SU-DHL-6 (cell line): ENCODE measurements around the gene LRBA.

Experiments used
- H2AFZ ChIP-seq: fragments of 200-600 bp; sonication (generic); 2 replicates; pipeline ENCODE4 v1.6.1; 2014; ENCODE audit warnings: low read depth, mild to moderate bottlenecking, moderate library complexity, mixed read lengths, antibody characterized with exemption, low read length; ENCODE audit not compliant: severe bottlenecking
- H3F3A ChIP-seq: fragments of 200-600 bp; shearing (Covaris generic); 2 replicates; pipeline ENCODE4 v1.6.0; 2016; ENCODE audit warnings: antibody characterized with exemption, mild to moderate bottlenecking; ENCODE audit not compliant: insufficient read depth
- H3K27ac ChIP-seq: fragments of 200-600 bp; sonication (generic); 2 replicates; pipeline ENCODE4 v1.5.1; 2016; ENCODE audit warnings: low read depth, mild to moderate bottlenecking, low read length, moderate library complexity, mixed read lengths
- H3K27me3 ChIP-seq: fragments of 200-600 bp; sonication (generic), shearing (Covaris generic); 2 replicates; pipeline ENCODE4 v1.6.0; 2014; ENCODE audit warnings: mild to moderate bottlenecking, low read length
- H3K36me3 ChIP-seq: fragments of 200-600 bp; sonication (generic); 2 replicates; pipeline ENCODE4 v1.6.1; 2014; ENCODE audit warnings: mild to moderate bottlenecking, low read length, mixed read lengths
- H3K4me2 ChIP-seq: fragments of 300-600, 200-600 bp; shearing (Covaris generic), sonication (generic); 2 replicates; pipeline ENCODE4 v1.6.0; 2014; ENCODE audit warnings: low read length, low read depth, mild to moderate bottlenecking; ENCODE audit not compliant: poor library complexity, severe bottlenecking
- H3K4me3 ChIP-seq: fragments of 200-600 bp; sonication (generic); 2 replicates; pipeline ENCODE4 v1.5.1; 2014; ENCODE audit warnings: antibody characterized with exemption, low read length, mild to moderate bottlenecking, mixed read lengths; ENCODE audit not compliant: insufficient read depth, poor library complexity, severe bottlenecking
- H3K79me2 ChIP-seq: fragments of 200-600 bp; sonication (generic); 2 replicates; pipeline ENCODE4 v1.6.1; 2014; ENCODE audit warnings: mild to moderate bottlenecking, low read length, moderate library complexity; ENCODE audit not compliant: insufficient read depth
- H3K9ac ChIP-seq: fragments of 200-600 bp; sonication (generic); 2 replicates; pipeline ENCODE4 v1.7.0; 2014; ENCODE audit warnings: mild to moderate bottlenecking, low read length
- H3K9me2 ChIP-seq: fragments of 200-600 bp; sonication (generic); replicated peaks from 2 replicates; pipeline ENCODE4 v1.6.1; 2014; ENCODE audit warnings: low read length; ENCODE audit not compliant: insufficient read depth
- H3K9me3 ChIP-seq: fragments of 200-600 bp; sonication (generic); 2 replicates; pipeline ENCODE4 v1.6.1; 2014; ENCODE audit warnings: low read length, mixed read lengths; ENCODE audit not compliant: insufficient read depth
- H4K20me1 ChIP-seq: fragments of 200-600 bp; sonication (generic); 2 replicates; pipeline ENCODE4 v1.6.1; 2014; ENCODE audit warnings: low read depth, mild to moderate bottlenecking, antibody characterized with exemption, low read length, moderate library complexity, mixed read lengths
- EZH2phosphoT487 ChIP-seq: fragments of 200-600 bp; sonication (generic), shearing (Covaris generic); conservative IDR thresholded peaks from 2 replicates; pipeline ENCODE4 v1.6.1; 2018; ENCODE audit warnings: mild to moderate bottlenecking, antibody characterized with exemption, low read length, moderate library complexity, mixed read lengths
- TF ChIP-seq, protein P1 (sequence below): fragments of 200-600 bp; sonication (generic); IDR thresholded peaks from one replicate; pipeline ENCODE4 v1.5.1; 2017; ENCODE audit warnings: antibody characterized with exemption, mild to moderate bottlenecking, low read length, moderate library complexity; ENCODE audit not compliant: insufficient read depth, poor library complexity, severe bottlenecking

Gene LRBA

DNA sequence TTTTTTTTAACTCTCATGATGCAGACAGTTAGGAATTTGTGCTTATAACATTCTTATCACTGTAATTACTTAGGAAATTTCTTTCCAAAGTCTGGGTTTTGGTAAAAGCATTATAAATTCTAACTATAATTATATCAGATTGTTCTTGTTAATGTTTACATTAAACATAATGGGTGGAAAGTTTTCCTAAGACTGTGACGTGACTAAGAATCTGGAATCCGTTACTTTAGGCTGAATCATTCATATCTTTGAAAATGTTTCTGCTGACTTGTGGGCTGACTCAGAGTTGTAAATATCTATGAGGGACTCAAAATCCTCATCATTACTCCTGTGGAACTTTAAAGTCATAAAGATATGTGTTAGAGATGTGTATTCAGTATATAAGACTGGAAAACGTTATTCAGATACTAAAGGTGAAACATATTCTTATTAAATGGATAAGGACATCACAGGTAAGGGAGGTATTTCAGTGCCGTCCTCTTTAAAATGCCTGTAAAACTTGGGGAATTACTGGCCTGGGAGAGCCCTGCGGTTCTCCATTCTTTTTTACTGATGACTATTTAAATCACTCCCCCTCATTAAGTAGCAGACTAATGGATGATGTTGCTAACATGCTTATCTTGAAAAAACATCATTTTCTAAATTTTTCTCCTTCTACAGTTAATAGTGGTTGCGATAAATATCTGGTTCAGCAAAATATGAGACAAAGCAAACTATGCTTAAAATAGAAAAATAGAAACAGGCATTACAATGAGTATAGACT lies 777.8 kb downstream of the LRBA start:
- H3K79me2 ChIP-seq = no peaks in the 10 kb centered on the region
- no peak overlapping the region for H3K9ac ChIP-seq
- H3K9me3 ChIP-seq = no peaks in the 10 kb centered on the region
- TF ChIP-seq, protein P1, sequence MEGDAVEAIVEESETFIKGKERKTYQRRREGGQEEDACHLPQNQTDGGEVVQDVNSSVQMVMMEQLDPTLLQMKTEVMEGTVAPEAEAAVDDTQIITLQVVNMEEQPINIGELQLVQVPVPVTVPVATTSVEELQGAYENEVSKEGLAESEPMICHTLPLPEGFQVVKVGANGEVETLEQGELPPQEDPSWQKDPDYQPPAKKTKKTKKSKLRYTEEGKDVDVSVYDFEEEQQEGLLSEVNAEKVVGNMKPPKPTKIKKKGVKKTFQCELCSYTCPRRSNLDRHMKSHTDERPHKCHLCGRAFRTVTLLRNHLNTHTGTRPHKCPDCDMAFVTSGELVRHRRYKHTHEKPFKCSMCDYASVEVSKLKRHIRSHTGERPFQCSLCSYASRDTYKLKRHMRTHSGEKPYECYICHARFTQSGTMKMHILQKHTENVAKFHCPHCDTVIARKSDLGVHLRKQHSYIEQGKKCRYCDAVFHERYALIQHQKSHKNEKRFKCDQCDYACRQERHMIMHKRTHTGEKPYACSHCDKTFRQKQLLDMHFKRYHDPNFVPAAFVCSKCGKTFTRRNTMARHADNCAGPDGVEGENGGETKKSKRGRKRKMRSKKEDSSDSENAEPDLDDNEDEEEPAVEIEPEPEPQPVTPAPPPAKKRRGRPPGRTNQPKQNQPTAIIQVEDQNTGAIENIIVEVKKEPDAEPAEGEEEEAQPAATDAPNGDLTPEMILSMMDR = no peak
- no peak for TF ChIP-seq EZH2phosphoT487
- no peak overlapping the region for H3K4me2 ChIP-seq
- H3K27me3 ChIP-seq = peaks cover 7% of the 10 kb centered on the region; the same call in 1 of the 2 replicates
- H4K20me1 ChIP-seq = no peaks in the 10 kb centered on the region
- no peaks in the 10 kb centered on the region for H3K9me2 ChIP-seq
- no peaks in the 10 kb centered on the region for H3F3A ChIP-seq
- H3K27ac ChIP-seq = no peak overlapping the region
- H3K36me3 ChIP-seq = no peaks in the 10 kb centered on the region
- no peak overlapping the region for H3K4me3 ChIP-seq
- H2AFZ ChIP-seq = no peak overlapping the region

DNA sequence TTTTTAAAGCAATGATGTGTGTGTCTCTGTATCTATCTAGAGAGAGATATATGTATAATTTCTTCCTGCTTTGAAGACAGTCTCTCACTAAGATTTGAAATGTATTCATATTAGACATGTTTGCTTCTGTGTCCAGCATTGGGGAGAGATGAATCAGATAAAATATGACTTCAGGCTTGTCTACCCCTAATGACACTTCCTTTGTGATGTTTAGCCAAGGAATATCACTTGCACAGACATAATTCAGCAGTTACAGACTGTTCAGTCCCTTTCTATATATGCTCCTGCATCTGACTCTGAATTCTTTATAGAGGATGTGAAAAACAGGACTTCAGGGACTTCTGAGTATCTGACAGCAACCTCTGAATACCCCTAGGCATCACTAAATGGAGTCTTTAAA lies 778.5 kb downstream of the LRBA start:
- Histone ChIP-seq H3K79me2 (no peaks in the 10 kb centered on the region), H3K27ac (no peak overlapping the region), H3K27me3 (peaks cover 7% of the 10 kb centered on the region; the same call in 1 of the 2 replicates), H3K36me3 (no peaks in the 10 kb centered on the region), H3K9me3 (no peaks in the 10 kb centered on the region), H3K9ac (no peak overlapping the region), H3F3A (no peaks in the 10 kb centered on the region), H4K20me1 (no peaks in the 10 kb centered on the region), H3K4me2 (no peak overlapping the region), H2AFZ (no peak overlapping the region), H3K9me2 (no peaks in the 10 kb centered on the region), H3K4me3 (no peak overlapping the region)
- TF ChIP-seq, protein P1 = no peak
- TF ChIP-seq EZH2phosphoT487 = no peak

DNA sequence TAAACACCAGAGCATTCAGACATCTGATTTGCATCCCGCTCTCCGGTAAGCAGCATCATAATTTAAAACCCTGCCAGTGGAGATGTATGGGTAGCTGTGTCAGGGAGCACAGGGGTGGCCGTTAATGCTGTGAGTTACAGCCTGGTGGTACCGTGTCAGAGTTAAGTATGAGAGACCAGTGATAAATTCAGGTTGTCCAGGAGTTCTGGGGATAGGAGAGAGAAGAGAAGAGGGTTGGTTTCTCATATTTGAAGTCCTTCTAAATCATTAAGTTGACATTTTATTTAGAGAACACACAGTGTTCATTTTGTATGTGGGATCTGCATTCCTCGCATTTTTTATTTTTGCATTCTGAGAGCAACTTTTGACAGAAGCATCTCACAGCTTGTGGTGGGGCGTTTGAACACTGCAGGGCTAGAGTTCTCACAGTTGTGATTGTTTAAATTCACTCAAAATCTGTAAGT lies 779.2 kb downstream of the LRBA start:
- no peaks in the 10 kb centered on the region for H4K20me1 ChIP-seq
- H3K9ac ChIP-seq = no peak overlapping the region
- peaks cover 7% of the 10 kb centered on the region; the same call in 1 of the 2 replicates for H3K27me3 ChIP-seq
- no peaks in the 10 kb centered on the region for H3F3A ChIP-seq
- no peak overlapping the region for H3K4me3 ChIP-seq
- no peaks in the 10 kb centered on the region for H3K36me3 ChIP-seq
- no peaks in the 10 kb centered on the region for H3K79me2 ChIP-seq
- no peaks in the 10 kb centered on the region for H3K9me2 ChIP-seq
- TF ChIP-seq, protein P1 = no peak
- TF ChIP-seq EZH2phosphoT487 = no peak
- no peak overlapping the region for H3K27ac ChIP-seq
- H3K4me2 ChIP-seq = no peak overlapping the region
- H3K9me3 ChIP-seq = no peaks in the 10 kb centered on the region
- H2AFZ ChIP-seq = no peak overlapping the region
